ENCODE measurements around the gene UBA6.

Gene UBA6

DNA sequence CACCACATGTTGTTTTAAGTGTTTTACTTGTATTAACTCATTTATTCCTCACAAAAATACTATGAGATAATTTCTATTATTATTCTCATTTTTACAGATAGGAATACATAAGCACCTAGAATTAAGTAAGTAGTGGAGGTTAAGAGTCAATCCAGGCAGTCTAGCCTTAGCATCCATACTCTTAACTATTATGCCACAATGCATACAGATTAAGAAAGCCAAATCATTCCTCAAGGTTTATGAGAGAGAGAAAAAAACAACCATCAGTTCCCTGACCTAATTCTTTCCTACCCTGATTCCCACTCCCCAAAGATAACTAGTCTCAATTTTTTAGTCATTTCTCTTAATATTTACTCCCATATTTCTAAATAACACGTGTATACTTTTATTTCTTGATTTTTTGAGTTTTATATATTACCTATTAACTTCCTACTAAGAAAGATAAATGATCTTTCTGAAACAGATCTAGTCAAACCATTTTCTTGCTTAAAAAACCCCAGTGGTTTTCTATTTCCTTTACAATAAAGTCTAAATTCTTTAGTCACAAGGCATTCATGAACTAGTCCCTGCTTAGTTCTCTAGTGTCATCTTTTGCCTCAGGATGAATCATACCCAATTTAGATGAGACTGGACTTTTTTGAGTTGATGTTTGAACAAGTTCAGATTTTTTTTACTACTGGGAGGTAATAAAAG, 16.0 kb downstream of the UBA6 start:
- Histone ChIP-seq H3K4me1 (ENCODE audit: control insufficient read depth, insufficient read depth, low read depth, low read length) (peaks cover 2% of the 10 kb centered on the region), H4K91ac (ENCODE audit: low read length) (no peak overlapping the region), H2AFZ (ENCODE audit: low read depth, low read length) (no peak overlapping the region), H2BK15ac (ENCODE audit: low read depth, poor library complexity, severe bottlenecking) (no peak overlapping the region), H3K4me2 (ENCODE audit: low read length, poor library complexity, severe bottlenecking) (no peak overlapping the region), H3K14ac (ENCODE audit: low read length in 2 of 2) (no peak overlapping the region), H3K27ac (ENCODE audit: low read length, poor library complexity, severe bottlenecking) (no peak overlapping the region), H3K4me3 (ENCODE audit: insufficient read depth in 1 of 2, low read depth in 1 of 2, low read length in 2 of 2) (no peak overlapping the region), H3K36me3 (ENCODE audit: control insufficient read depth in 1 of 2, insufficient read depth in 2 of 2, low read depth in 1 of 2, low read length in 2 of 2) (peaks cover 10 to 19% of the 10 kb centered on the region in 2 experiments), H3K23ac (ENCODE audit: low read length in 2 of 2) (no peak overlapping the region), H3K9me3 (ENCODE audit: control insufficient read depth, low read length) (peaks cover 6% of the 10 kb centered on the region), H2AK5ac (ENCODE audit: low read length, severe bottlenecking) (no peak overlapping the region), H3K9ac (ENCODE audit: low read length) (peak overlapping the region; percentile 69), H2BK120ac (ENCODE audit: low read depth, low read length) (no peak overlapping the region), H3K18ac (ENCODE audit: low read depth in 1 of 2, low read length in 2 of 2) (no peak overlapping the region), H3K27me3 (ENCODE audit: control insufficient read depth in 1 of 2, insufficient read depth in 1 of 2, low read length in 2 of 2) (no peaks in the 10 kb centered on the region), H4K8ac (ENCODE audit: low read length) (no peak overlapping the region), H2BK12ac (ENCODE audit: low read length in 2 of 2) (no peak overlapping the region), H3K4ac (ENCODE audit: low read depth in 1 of 2, low read length in 2 of 2) (no peak overlapping the region), H2BK5ac (ENCODE audit: low read depth, low read length, poor library complexity, severe bottlenecking) (no peak overlapping the region), H3K79me1 (replicated peaks; ENCODE audit: low read length, poor library complexity, severe bottlenecking) (peaks cover 15% of the 10 kb centered on the region)
- no peak for DNase-seq
- WGBS: no CpG with 5 or more reads among the region's 1 CpG

DNA sequence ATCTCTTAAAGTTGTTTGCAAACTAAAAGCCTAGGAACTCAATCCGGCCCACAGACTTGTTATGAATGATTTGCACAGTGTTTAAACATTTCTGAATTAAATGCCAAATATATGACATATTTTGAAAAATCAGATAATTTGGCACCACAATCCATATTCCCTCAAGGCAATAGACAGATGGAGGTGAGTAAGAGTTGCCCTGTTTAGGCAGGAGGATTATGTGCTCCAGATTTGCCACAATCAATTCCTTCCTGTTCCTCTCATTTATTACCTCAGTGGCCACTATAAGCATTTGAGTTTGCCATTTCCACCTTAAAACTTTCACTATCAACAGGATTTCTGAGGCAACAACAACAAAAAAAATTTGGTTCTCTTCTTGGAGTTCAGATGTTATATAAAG, 18.7 kb downstream of the UBA6 start:
- Histone ChIP-seq H4K91ac (ENCODE audit: low read length) (no peak overlapping the region), H3K4ac (ENCODE audit: low read depth in 1 of 2, low read length in 2 of 2) (no peak overlapping the region), H2BK5ac (ENCODE audit: low read depth, low read length, poor library complexity, severe bottlenecking) (no peak overlapping the region), H3K18ac (ENCODE audit: low read depth in 1 of 2, low read length in 2 of 2) (no peak overlapping the region), H2BK120ac (ENCODE audit: low read depth, low read length) (no peak overlapping the region), H2AK5ac (ENCODE audit: low read length, severe bottlenecking) (no peak overlapping the region), H3K14ac (ENCODE audit: low read length in 2 of 2) (no peak overlapping the region), H2BK15ac (ENCODE audit: low read depth, poor library complexity, severe bottlenecking) (no peak overlapping the region), H3K9ac (ENCODE audit: low read length) (no peak overlapping the region), H3K23ac (ENCODE audit: low read length in 2 of 2) (no peak overlapping the region), H3K79me1 (replicated peaks; ENCODE audit: low read length, poor library complexity, severe bottlenecking) (peaks cover 10% of the 10 kb centered on the region), H3K27me3 (ENCODE audit: control insufficient read depth in 1 of 2, insufficient read depth in 1 of 2, low read length in 2 of 2) (no peaks in the 10 kb centered on the region), H3K4me2 (ENCODE audit: low read length, poor library complexity, severe bottlenecking) (no peak overlapping the region), H3K36me3 (ENCODE audit: control insufficient read depth in 1 of 2, insufficient read depth in 2 of 2, low read depth in 1 of 2, low read length in 2 of 2) (peaks cover 10 to 38% of the 10 kb centered on the region in 2 experiments), H3K4me1 (ENCODE audit: control insufficient read depth, insufficient read depth, low read depth, low read length) (peaks cover 2% of the 10 kb centered on the region), H3K9me3 (ENCODE audit: control insufficient read depth, low read length) (peaks cover 6% of the 10 kb centered on the region), H3K4me3 (ENCODE audit: insufficient read depth in 1 of 2, low read depth in 1 of 2, low read length in 2 of 2) (no peak overlapping the region), H4K8ac (ENCODE audit: low read length) (no peak overlapping the region), H2BK12ac (ENCODE audit: low read length in 2 of 2) (no peak overlapping the region), H2AFZ (ENCODE audit: low read depth, low read length) (no peak overlapping the region), H3K27ac (ENCODE audit: low read length, poor library complexity, severe bottlenecking) (no peak overlapping the region)
- no CpG with 5 or more reads among the region's 1 CpG for WGBS
- DNase-seq: no peak

DNA sequence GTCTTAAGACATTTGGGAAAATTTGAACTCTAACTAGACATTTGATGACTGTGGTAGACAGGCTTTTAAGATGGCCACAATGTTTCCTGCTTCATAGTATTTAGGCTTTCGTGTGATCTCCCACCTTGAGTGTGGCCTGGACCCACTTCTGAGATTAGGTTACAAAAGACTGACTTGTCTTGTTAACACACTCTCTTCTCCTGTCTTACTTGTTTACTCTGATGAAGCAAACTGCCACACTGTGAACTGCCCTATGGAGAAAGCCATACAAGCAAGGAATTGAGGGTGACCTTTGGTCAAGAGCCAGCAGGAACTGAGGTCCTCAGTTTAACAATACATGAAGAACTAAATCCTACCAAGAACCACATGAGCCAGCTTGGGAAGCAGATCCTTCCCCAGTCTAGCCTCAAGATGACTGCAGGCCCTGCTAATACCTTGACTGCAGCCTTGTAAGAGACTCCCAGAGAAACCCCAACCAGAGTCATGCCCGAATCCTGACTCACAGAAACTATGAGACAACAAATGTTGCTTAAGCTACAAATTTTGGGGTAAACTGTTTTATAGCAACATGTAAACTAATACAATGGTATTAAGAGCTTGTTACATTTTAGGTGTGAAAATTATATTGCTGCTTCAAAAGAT, 20.3 kb downstream of the UBA6 start:
- Histone ChIP-seq H3K14ac (ENCODE audit: low read length in 2 of 2) (no peak overlapping the region), H3K79me1 (replicated peaks; ENCODE audit: low read length, poor library complexity, severe bottlenecking) (peaks cover 10% of the 10 kb centered on the region), H3K4ac (ENCODE audit: low read depth in 1 of 2, low read length in 2 of 2) (no peak overlapping the region), H3K27me3 (ENCODE audit: control insufficient read depth in 1 of 2, insufficient read depth in 1 of 2, low read length in 2 of 2) (no peaks in the 10 kb centered on the region), H3K4me3 (ENCODE audit: insufficient read depth in 1 of 2, low read depth in 1 of 2, low read length in 2 of 2) (no peak overlapping the region), H2AK5ac (ENCODE audit: low read length, severe bottlenecking) (peak overlapping the region; percentile 2), H3K18ac (ENCODE audit: low read depth in 1 of 2, low read length in 2 of 2) (no peak overlapping the region), H3K4me1 (ENCODE audit: control insufficient read depth, insufficient read depth, low read depth, low read length) (peaks cover 2% of the 10 kb centered on the region), H2BK15ac (ENCODE audit: low read depth, poor library complexity, severe bottlenecking) (no peak overlapping the region), H3K36me3 (ENCODE audit: control insufficient read depth in 1 of 2, insufficient read depth in 2 of 2, low read depth in 1 of 2, low read length in 2 of 2) (peaks cover 10 to 51% of the 10 kb centered on the region in 2 experiments), H2BK5ac (ENCODE audit: low read depth, low read length, poor library complexity, severe bottlenecking) (no peak overlapping the region), H3K9me3 (ENCODE audit: control insufficient read depth, low read length) (peaks cover 6% of the 10 kb centered on the region), H3K4me2 (ENCODE audit: low read length, poor library complexity, severe bottlenecking) (no peak overlapping the region), H4K91ac (ENCODE audit: low read length) (no peak overlapping the region), H3K23ac (ENCODE audit: low read length in 2 of 2) (no peak overlapping the region), H2AFZ (ENCODE audit: low read depth, low read length) (no peak overlapping the region), H2BK12ac (ENCODE audit: low read length in 2 of 2) (no peak overlapping the region), H2BK120ac (ENCODE audit: low read depth, low read length) (no peak overlapping the region), H3K27ac (ENCODE audit: low read length, poor library complexity, severe bottlenecking) (peak overlapping the region; percentile 1), H3K9ac (ENCODE audit: low read length) (peak overlapping the region; percentile 71), H4K8ac (ENCODE audit: low read length) (no peak overlapping the region)
- DNase-seq: peak; percentile 65
- 100% methylated on average over 1 of the region's 2 CpGs for WGBS

DNA sequence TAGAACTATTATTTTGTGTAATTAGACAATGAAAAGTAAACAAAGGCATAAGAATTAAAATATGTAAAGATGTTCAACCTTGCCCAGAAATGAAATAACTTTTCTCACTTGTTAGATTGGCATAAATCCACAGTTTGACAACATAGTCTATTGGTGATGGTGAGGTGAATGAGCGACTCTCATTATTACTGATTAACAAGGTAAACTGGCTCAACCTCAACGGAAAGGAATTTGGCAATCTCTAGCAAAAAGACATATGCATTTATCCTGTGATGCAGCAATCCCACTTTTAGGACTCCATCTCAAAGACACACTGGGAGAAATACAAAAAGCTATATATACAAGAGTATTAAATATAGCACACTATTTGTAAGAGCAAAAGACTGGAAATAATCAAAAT, 22.3 kb downstream of the UBA6 start:
- Histone ChIP-seq H3K36me3 (ENCODE audit: control insufficient read depth in 1 of 2, insufficient read depth in 2 of 2, low read depth in 1 of 2, low read length in 2 of 2) (peaks cover 16 to 70% of the 10 kb centered on the region in 2 experiments), H2AFZ (ENCODE audit: low read depth, low read length) (no peak overlapping the region), H2AK5ac (ENCODE audit: low read length, severe bottlenecking) (no peak overlapping the region), H3K9me3 (ENCODE audit: control insufficient read depth, low read length) (peaks cover 6% of the 10 kb centered on the region), H3K27me3 (ENCODE audit: control insufficient read depth in 1 of 2, insufficient read depth in 1 of 2, low read length in 2 of 2) (no peaks in the 10 kb centered on the region), H2BK12ac (ENCODE audit: low read length in 2 of 2) (no peak overlapping the region), H3K14ac (ENCODE audit: low read length in 2 of 2) (no peak overlapping the region), H3K4me3 (ENCODE audit: insufficient read depth in 1 of 2, low read depth in 1 of 2, low read length in 2 of 2) (no peak overlapping the region), H3K4me2 (ENCODE audit: low read length, poor library complexity, severe bottlenecking) (no peak overlapping the region), H4K8ac (ENCODE audit: low read length) (no peak overlapping the region), H2BK120ac (ENCODE audit: low read depth, low read length) (no peak overlapping the region), H3K27ac (ENCODE audit: low read length, poor library complexity, severe bottlenecking) (no peak overlapping the region), H2BK15ac (ENCODE audit: low read depth, poor library complexity, severe bottlenecking) (no peak overlapping the region), H3K4ac (ENCODE audit: low read depth in 1 of 2, low read length in 2 of 2) (no peak overlapping the region), H3K23ac (ENCODE audit: low read length in 2 of 2) (no peak overlapping the region), H3K4me1 (ENCODE audit: control insufficient read depth, insufficient read depth, low read depth, low read length) (peaks cover 2% of the 10 kb centered on the region), H3K18ac (ENCODE audit: low read depth in 1 of 2, low read length in 2 of 2) (no peak overlapping the region), H2BK5ac (ENCODE audit: low read depth, low read length, poor library complexity, severe bottlenecking) (no peak overlapping the region), H3K79me1 (replicated peaks; ENCODE audit: low read length, poor library complexity, severe bottlenecking) (peaks cover 11% of the 10 kb centered on the region), H3K9ac (ENCODE audit: low read length) (no peak overlapping the region), H4K91ac (ENCODE audit: low read length) (no peak overlapping the region)
- WGBS: no CpG with 5 or more reads among the region's 2 CpGs
- DNase-seq: no peak
